Activated CD8-positive, alpha-beta T cell treated with anti-CD3 and anti-CD28 coated beads for 36 hours (primary cell): ENCODE results near the gene PILRB. TPM values are rescaled to one million over a fixed set of nuclear protein-coding genes. Genes with fewer than 3 reads are reported as not detected.

Source experiments
- ATAC-seq: fragments of 200-7000 bp; cut with Tn5 transposase; one replicate; pipeline ENCODE4 v1.10.0; 2021; ENCODE audit warnings: mild to moderate bottlenecking, moderate library complexity
- CTCF ChIA-PET: fragments of 350-600 bp; sonication (Branson Sonifier 250); formaldehyde crosslinking; loops from one replicate; lab custom pipeline; 2021; ENCODE audit warnings: antibody characterized with exemption; lab: Charles Lee
- POLR2A ChIA-PET: fragments of 350-600 bp; sonication (Branson Sonifier 250); formaldehyde crosslinking; loops from one replicate; lab custom pipeline; 2021; ENCODE audit warnings: antibody characterized with exemption; lab: Charles Lee
- DNase-seq: peaks from one replicate; pipeline ENCODE4 v3.0.0-alpha.2; 2020
- H3K27ac Mint-ChIP-seq: one replicate; pipeline ENCODE4 v1.8.0; 2021; ENCODE audit warnings: mild to moderate bottlenecking, mixed read lengths
- H3K27me3 Mint-ChIP-seq: one replicate; pipeline ENCODE4 v1.8.0; 2021; ENCODE audit warnings: mixed read lengths
- H3K36me3 Mint-ChIP-seq: one replicate; pipeline ENCODE4 v1.8.0; 2021; ENCODE audit warnings: low read depth, mixed read lengths
- H3K4me1 Mint-ChIP-seq: one replicate; pipeline ENCODE4 v1.8.0; 2021; ENCODE audit warnings: low read depth, mixed read lengths
- H3K4me3 Mint-ChIP-seq: one replicate; pipeline ENCODE4 v1.8.0; 2021; ENCODE audit warnings: mild to moderate bottlenecking, moderate library complexity, mixed read lengths
- H3K9me3 Mint-ChIP-seq: one replicate; pipeline ENCODE4 v1.8.0; 2021; ENCODE audit warnings: mixed read lengths
- intact Hi-C: fragments of 100-400 bp; cut with micrococcal nuclease; formaldehyde crosslinking; loops from one replicate; pipeline ENCODE4 v1.10.0; 2022
- total RNA-seq, 2 experiments: library from RNA; stranded (reverse); gene quantifications; one replicate each; pipeline ENCODE4 v1.2.3, GENCODE V29; 2021
- TF ChIP-seq, protein P1 (sequence below): fragments of 200-600 bp; IDR thresholded peaks from one replicate; pipeline ENCODE4 v1.8.0; 2022; ENCODE audit warnings: antibody characterized with exemption, mild to moderate bottlenecking

Gene PILRB
- total RNA-seq, 2 experiments from 2014 or later, result 43.7 to 46.8 TPM

- Mint-ChIP-seq H3K27ac (peak overlapping the region; percentile 30), H3K9me3 (no peaks in the 10 kb centered on the region), H3K27me3 (no peaks in the 10 kb centered on the region), H3K36me3 (peaks cover 13% of the 10 kb centered on the region), H3K4me1 (peaks cover 54% of the 10 kb centered on the region), H3K4me3 (no peak overlapping the region)
- CTCF ChIA-PET, result interaction anchor here (0.9 kb wide), 1 partner anchor 38 kb away, joined by 5 read pairs; no protein-coding TSS in a partner anchor
- DNase-seq (no peak), ATAC-seq (no peak)
- intact Hi-C loops, result no loop called here
- TF ChIP-seq, protein P1, sequence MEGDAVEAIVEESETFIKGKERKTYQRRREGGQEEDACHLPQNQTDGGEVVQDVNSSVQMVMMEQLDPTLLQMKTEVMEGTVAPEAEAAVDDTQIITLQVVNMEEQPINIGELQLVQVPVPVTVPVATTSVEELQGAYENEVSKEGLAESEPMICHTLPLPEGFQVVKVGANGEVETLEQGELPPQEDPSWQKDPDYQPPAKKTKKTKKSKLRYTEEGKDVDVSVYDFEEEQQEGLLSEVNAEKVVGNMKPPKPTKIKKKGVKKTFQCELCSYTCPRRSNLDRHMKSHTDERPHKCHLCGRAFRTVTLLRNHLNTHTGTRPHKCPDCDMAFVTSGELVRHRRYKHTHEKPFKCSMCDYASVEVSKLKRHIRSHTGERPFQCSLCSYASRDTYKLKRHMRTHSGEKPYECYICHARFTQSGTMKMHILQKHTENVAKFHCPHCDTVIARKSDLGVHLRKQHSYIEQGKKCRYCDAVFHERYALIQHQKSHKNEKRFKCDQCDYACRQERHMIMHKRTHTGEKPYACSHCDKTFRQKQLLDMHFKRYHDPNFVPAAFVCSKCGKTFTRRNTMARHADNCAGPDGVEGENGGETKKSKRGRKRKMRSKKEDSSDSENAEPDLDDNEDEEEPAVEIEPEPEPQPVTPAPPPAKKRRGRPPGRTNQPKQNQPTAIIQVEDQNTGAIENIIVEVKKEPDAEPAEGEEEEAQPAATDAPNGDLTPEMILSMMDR, result no peak
- POLR2A ChIA-PET, result no interaction called here
Measured at GRCh38 chr7:100370303-100370702, 12.4 kb downstream of the PILRB start.

GRCh38 chr7:100370746-100371145 is 12.8 kb downstream of the PILRB start:
- H3K9me3 Mint-ChIP-seq, result no peaks in the 10 kb centered on the region
- H3K36me3 Mint-ChIP-seq, result peaks cover 10% of the 10 kb centered on the region
- TF ChIP-seq, protein P1, result no peak
- H3K4me1 Mint-ChIP-seq, result peaks cover 50% of the 10 kb centered on the region
- H3K4me3 Mint-ChIP-seq, result no peak overlapping the region
- H3K27ac Mint-ChIP-seq, result peak overlapping the region; percentile 95
- ChIA-PET POLR2A (interaction anchor here (0.8 to 1.1 kb wide), 2 partner anchors 9 to 12 kb away, joined by 3 read pairs; no protein-coding TSS in a partner anchor), CTCF (interaction anchor here (0.9 kb wide), 1 partner anchor 37 kb away, joined by 5 read pairs; no protein-coding TSS in a partner anchor)
- ATAC-seq (no peak), DNase-seq (no peak)
- intact Hi-C loops, result no loop called here
- H3K27me3 Mint-ChIP-seq, result no peaks in the 10 kb centered on the region

GRCh38 chr7:100371561-100372171 is 13.7 kb downstream of the PILRB start:
- CTCF ChIA-PET, result interaction anchor here (1.6 kb wide), 1 partner anchor 36 kb away, joined by 11 read pairs; no protein-coding TSS in a partner anchor
- peaks cover 41% of the 10 kb centered on the region for H3K4me1 Mint-ChIP-seq

GRCh38 chr7:100372256-100372655 is 14.3 kb downstream of the PILRB start:
- H3K9me3 Mint-ChIP-seq, result no peaks in the 10 kb centered on the region
- POLR2A ChIA-PET, result interaction anchor here (1.0 kb wide), 1 partner anchor 9 kb away, joined by 3 read pairs; no protein-coding TSS in a partner anchor
- DNase-seq (peak; percentile 66), ATAC-seq (peak; percentile 76)
- H3K27me3 Mint-ChIP-seq, result no peaks in the 10 kb centered on the region
- intact Hi-C loops, result no loop called here
- TF ChIP-seq, protein P1, result no peak
- CTCF ChIA-PET, result interaction anchor here (1.6 kb wide), 1 partner anchor 35 kb away, joined by 11 read pairs; no protein-coding TSS in a partner anchor
- peaks cover 37% of the 10 kb centered on the region for H3K4me1 Mint-ChIP-seq
- H3K36me3 Mint-ChIP-seq, result peaks cover 8% of the 10 kb centered on the region
- peak overlapping the region; percentile 34 for H3K4me3 Mint-ChIP-seq
- peak overlapping the region; percentile 95 for H3K27ac Mint-ChIP-seq

More at GRCh38 chr7:100371561-100372171, 13.7 kb downstream of the PILRB start:
- DNase-seq (no peak), ATAC-seq (peak; percentile 6)
- TF ChIP-seq, protein P1, result no peak
- intact Hi-C loops, result no loop called here
- POLR2A ChIA-PET, result interaction anchor here (0.8 to 1.1 kb wide), 2 partner anchors 10 to 11 kb away, joined by 3 read pairs; no protein-coding TSS in a partner anchor
- Mint-ChIP-seq H3K4me3 (no peak overlapping the region), H3K27ac (peak overlapping the region; percentile 95), H3K27me3 (no peaks in the 10 kb centered on the region), H3K9me3 (no peaks in the 10 kb centered on the region), H3K36me3 (peaks cover 10% of the 10 kb centered on the region)

GRCh38 chr7:100372694-100373093 is 14.8 kb downstream of the PILRB start:
- peaks cover 4% of the 10 kb centered on the region for H3K36me3 Mint-ChIP-seq
- ATAC-seq (peak; percentile 8), DNase-seq (no peak)
- no peaks in the 10 kb centered on the region for H3K9me3 Mint-ChIP-seq
- no peaks in the 10 kb centered on the region for H3K27me3 Mint-ChIP-seq
- CTCF ChIA-PET, result interaction anchor here (1.6 kb wide), 1 partner anchor 35 kb away, joined by 11 read pairs; no protein-coding TSS in a partner anchor
- POLR2A ChIA-PET, result interaction anchor here (1.0 kb wide), 1 partner anchor 8 kb away, joined by 3 read pairs; no protein-coding TSS in a partner anchor
- peak overlapping the region; percentile 95 for H3K27ac Mint-ChIP-seq
- peaks cover 32% of the 10 kb centered on the region for H3K4me1 Mint-ChIP-seq
- TF ChIP-seq, protein P1, result no peak
- intact Hi-C loops, result no loop called here
- H3K4me3 Mint-ChIP-seq, result peak overlapping the region; percentile 34
